ENCODE results near the gene FRMD8.

FRMD8 gene

GRCh38 chr11:65459552-65459951 is 73.1 kb downstream of the FRMD8 start:
- no peak for DNase-seq

Measured in CD4-positive, alpha-beta T cell treated with Interleukin-1 beta for 1 hour (primary cell).